HEK293 (cell line): ENCODE measurements around the gene TOMM40.
A peak's percentile ranks its signal among the peaks of the same experiment; 100 is the strongest.

Experiments
- CTCF ChIA-PET: fragments of 350-600 bp; formaldehyde crosslinking; extraction: SDS; loops from one replicate; lab custom pipeline; 2021; ENCODE audit warnings: antibody characterized with exemption; lab: Yijun Ruan, JAX
- POLR2A ChIA-PET: fragments of 300-600 bp; formaldehyde crosslinking; extraction: SDS; loops from one replicate; lab custom pipeline; 2020; ENCODE audit warnings: antibody characterized with exemption, inconsistent platforms; lab: Yijun Ruan, JAX
- H3K27ac ChIP-seq: fragments of 200-500 bp; sonication (Bioruptor generic); 2 replicates; pipeline ENCODE4 v1.5.1; 2014; ENCODE audit warnings: low read depth, low read length, control low read depth, inconsistent platforms; ENCODE audit errors: extremely low read depth
- H3K36me3 ChIP-seq, 2 experiments: fragments of 200-500 bp in 1 of 2; sonication (Bioruptor generic) in 1 of 2; 1 replicate in 1 of 2; 2 replicates in 1 of 2; pipeline ENCODE4 v1.5.1; 2014 to 2017; ENCODE audit warnings: inconsistent platforms in 2 of 2, low read length in 2 of 2; ENCODE audit not compliant: control insufficient read depth in 2 of 2, insufficient read depth in 1 of 2
- H3K4me1 ChIP-seq: fragments of 200-500 bp; sonication (Bioruptor generic); 2 replicates; pipeline ENCODE4 v1.5.1; 2014; ENCODE audit warnings: mild to moderate bottlenecking, low read length, inconsistent platforms; ENCODE audit not compliant: control insufficient read depth, insufficient read depth
- H3K4me3 ChIP-seq: 2 replicates; pipeline ENCODE4 v1.5.1; 2011; ENCODE audit warnings: low read depth, mild to moderate bottlenecking, control low read depth, low read length, moderate library complexity
- H3K9me3 ChIP-seq: fragments of 200-500 bp; sonication (Bioruptor generic); 2 replicates; pipeline ENCODE4 v1.5.1; 2014; ENCODE audit warnings: low read depth, low read length, inconsistent platforms; ENCODE audit not compliant: control insufficient read depth, insufficient read depth
- CTCF ChIP-seq: fragments of 450-650 bp; formaldehyde crosslinking; IDR thresholded peaks from 2 replicates; pipeline ENCODE4 v1.5.1; 2016; ENCODE audit warnings: missing biosample characterization, missing genetic modification characterization
- GFI1B ChIP-seq: fragments of 450-650 bp; formaldehyde crosslinking; IDR thresholded peaks from 2 replicates; pipeline ENCODE4 v1.5.1; 2016; ENCODE audit warnings: missing biosample characterization, missing genetic modification characterization
- SCRT1 ChIP-seq: fragments of 450-650 bp; formaldehyde crosslinking; IDR thresholded peaks from 2 replicates; pipeline ENCODE4 v1.5.1; 2016; ENCODE audit warnings: missing biosample characterization, missing genetic modification characterization, borderline replicate concordance
- SCRT2 ChIP-seq: fragments of 450-650 bp; formaldehyde crosslinking; IDR thresholded peaks from 2 replicates; pipeline ENCODE4 v1.5.1; 2016; ENCODE audit warnings: missing biosample characterization, missing genetic modification characterization
- ZBTB20 ChIP-seq: fragments of 450-650 bp; formaldehyde crosslinking; IDR thresholded peaks from 2 replicates; pipeline ENCODE4 v1.5.1; 2016; ENCODE audit warnings: missing biosample characterization, missing genetic modification characterization
- ZNF157 ChIP-seq: fragments of 450-650 bp; formaldehyde crosslinking; IDR thresholded peaks from 2 replicates; pipeline ENCODE4 v1.5.1; 2016; ENCODE audit warnings: missing biosample characterization, missing genetic modification characterization
- ZNF202 ChIP-seq: fragments of 450-650 bp; formaldehyde crosslinking; IDR thresholded peaks from 2 replicates; pipeline ENCODE4 v1.5.1; 2016; ENCODE audit warnings: missing biosample characterization, missing genetic modification characterization, borderline replicate concordance
- ZNF26 ChIP-seq: fragments of 450-650 bp; formaldehyde crosslinking; IDR thresholded peaks from 2 replicates; pipeline ENCODE4 v1.5.1; 2016; ENCODE audit warnings: missing biosample characterization, missing genetic modification characterization
- ZNF416 ChIP-seq: fragments of 450-650 bp; formaldehyde crosslinking; IDR thresholded peaks from 2 replicates; pipeline ENCODE4 v1.5.1; 2016; ENCODE audit warnings: missing biosample characterization, missing genetic modification characterization
- ZNF514 ChIP-seq: fragments of 450-650 bp; formaldehyde crosslinking; IDR thresholded peaks from 2 replicates; pipeline ENCODE4 v1.5.1; 2016; ENCODE audit warnings: missing biosample characterization, missing genetic modification characterization
- ZNF654 ChIP-seq: fragments of 450-650 bp; formaldehyde crosslinking; IDR thresholded peaks from 2 replicates; pipeline ENCODE4 v1.5.1; 2016; ENCODE audit warnings: low read depth, missing biosample characterization, missing genetic modification characterization
- ZNF658 ChIP-seq: fragments of 450-650 bp; formaldehyde crosslinking; IDR thresholded peaks from 2 replicates; pipeline ENCODE4; 2016; ENCODE audit warnings: missing biosample characterization, missing genetic modification characterization
- ZNF660 ChIP-seq: fragments of 450-650 bp; IDR thresholded peaks from 2 replicates; pipeline ENCODE4 v1.5.1; 2018; ENCODE audit warnings: missing biosample characterization, mild to moderate bottlenecking, missing genetic modification characterization
- TF ChIP-seq, protein P1 (sequence below): fragments of 450-650 bp; formaldehyde crosslinking; IDR thresholded peaks from 2 replicates; pipeline ENCODE4 v1.5.1; 2016; ENCODE audit warnings: missing biosample characterization, missing genetic modification characterization

TOMM40 gene

GRCh38 chr19:44951179-44952159 is 60.4 kb downstream of the TOMM40 start:
- POLR2A ChIA-PET, result interaction anchor here (0.6 kb wide), 1 partner anchor 46 kb away, joined by 3 read pairs; no protein-coding TSS in a partner anchor
- Histone ChIP-seq H3K4me1 (peaks cover 9% of the 10 kb centered on the region), H3K9me3 (no peaks in the 10 kb centered on the region)
- TF ChIP-seq ZNF514 (tag by site-specific recombination) (no peak), SCRT1 (tag by site-specific recombination) (0 out of 2 replicates have a peak, but pooled peaks have one; percentile 24), ZNF26 (tag by site-specific recombination) (no peak), CTCF (tag by site-specific recombination) (peak; percentile 62), GFI1B (tag by site-specific recombination) (peak; percentile 70), ZNF658 (tag by site-specific recombination) (no peak), ZNF202 (tag by site-specific recombination) (no peak), ZNF157 (tag by site-specific recombination) (no peak), SCRT2 (peak; percentile 64; the same call in 1 of the 2 replicates), ZBTB20 (tag by site-specific recombination) (no peak), ZNF654 (tag by site-specific recombination) (peak; percentile 38), ZNF660 (tag by site-specific recombination) (no peak), ZNF416 (no peak)
- TF ChIP-seq, protein P1, sequence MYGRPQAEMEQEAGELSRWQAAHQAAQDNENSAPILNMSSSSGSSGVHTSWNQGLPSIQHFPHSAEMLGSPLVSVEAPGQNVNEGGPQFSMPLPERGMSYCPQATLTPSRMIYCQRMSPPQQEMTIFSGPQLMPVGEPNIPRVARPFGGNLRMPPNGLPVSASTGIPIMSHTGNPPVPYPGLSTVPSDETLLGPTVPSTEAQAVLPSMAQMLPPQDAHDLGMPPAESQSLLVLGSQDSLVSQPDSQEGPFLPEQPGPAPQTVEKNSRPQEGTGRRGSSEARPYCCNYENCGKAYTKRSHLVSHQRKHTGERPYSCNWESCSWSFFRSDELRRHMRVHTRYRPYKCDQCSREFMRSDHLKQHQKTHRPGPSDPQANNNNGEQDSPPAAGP (tag by site-specific recombination), result no peak
- TF ChIP-seq, all 188 proteins: peak for 5
- CTCF ChIA-PET, result interaction anchor here (0.5 to 5.1 kb wide), 35 partner anchors 9 to 1677 kb away, joined by 3 to 101 read pairs (median 4); partner anchors contain the start of gene APOE
- H3K36me3 ChIP-seq, result peaks cover 3 to 4% of the 10 kb centered on the region in 2 experiments; a peak in 2 of 3 replicates
- H3K27ac ChIP-seq, result no peak overlapping the region
- no peak overlapping the region for H3K4me3 ChIP-seq
